LNCaP clone FGC (cell line): ENCODE measurements around the gene TTC16.

ENCODE experiments used
- DNase-seq: peaks from one replicate; pipeline ENCODE4 v3.0.0-alpha.2; 2011; ENCODE audit warnings: low read depth
- H3K4me3 ChIP-seq: 2 replicates; pipeline ENCODE4 v1.5.1; 2011; ENCODE audit warnings: mild to moderate bottlenecking, low read depth, low read length, control low read depth
- TF ChIP-seq, protein P1 (sequence below): IDR thresholded peaks from 2 replicates; pipeline ENCODE4 v1.5.1; 2012; ENCODE audit warnings: mild to moderate bottlenecking; ENCODE audit not compliant: control insufficient read depth, insufficient read depth; ENCODE audit errors: extremely low read depth

TTC16 gene

DNA sequence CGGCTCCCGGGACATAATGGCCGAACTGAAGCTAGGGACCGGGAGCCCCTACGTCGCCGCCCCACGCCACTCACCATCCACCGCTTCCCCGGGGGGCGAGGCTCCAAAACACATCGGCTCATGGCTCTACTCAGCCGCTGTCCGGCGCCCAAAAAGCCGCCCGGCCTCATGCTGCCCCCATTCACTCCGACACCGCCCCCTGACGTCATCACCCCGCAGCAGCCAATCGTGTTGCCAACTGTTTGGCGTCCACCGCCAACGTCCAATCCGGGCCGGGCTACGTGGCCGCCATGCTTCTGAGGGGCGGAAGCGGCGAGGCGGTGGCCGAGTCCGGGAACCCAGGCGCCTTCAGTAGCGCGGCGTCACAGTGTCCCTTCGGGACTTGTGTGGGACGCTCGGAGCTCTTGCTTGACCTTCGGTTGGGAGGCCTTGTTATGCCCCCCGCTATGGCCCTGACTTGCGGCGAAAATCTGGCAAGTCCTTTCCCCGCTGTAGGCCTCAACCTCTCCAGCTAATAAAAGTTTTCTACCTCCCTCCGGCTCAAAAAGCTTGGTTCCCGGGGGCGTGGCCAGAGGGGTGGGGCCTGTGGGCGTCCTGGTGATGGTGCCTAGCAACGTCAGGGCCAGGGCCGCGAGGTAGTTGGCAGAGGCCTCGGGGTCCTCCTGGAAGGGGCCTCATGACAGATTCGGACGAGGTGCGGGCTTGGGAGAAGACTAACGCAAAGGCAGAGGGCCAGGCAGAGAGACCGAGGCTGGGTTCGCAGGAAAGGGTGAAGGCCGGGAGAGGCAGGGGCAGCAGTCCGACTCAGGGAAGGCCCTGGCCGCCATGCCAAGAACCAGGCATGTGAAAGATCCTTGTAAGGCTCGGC is at the start of gene TTC16, which contains the start of gene PTRH1:
TTC16 (plus strand) TSS at position 610 of the 868 bp plus-strand sequence; CDS start at position 677, 67 bp downstream.
PTRH1 (minus strand) TSS at position 194 of the 868 bp plus-strand sequence; CDS start at position 170, 24 bp downstream.
- DNase-seq, result peak; percentile 80

GRCh38 chr9:127667127-127667844 is 48.6 kb upstream of the TTC16 start:
- no peak overlapping the region for H3K4me3 ChIP-seq
- DNase-seq, result peak; percentile 11
- TF ChIP-seq, protein P1, sequence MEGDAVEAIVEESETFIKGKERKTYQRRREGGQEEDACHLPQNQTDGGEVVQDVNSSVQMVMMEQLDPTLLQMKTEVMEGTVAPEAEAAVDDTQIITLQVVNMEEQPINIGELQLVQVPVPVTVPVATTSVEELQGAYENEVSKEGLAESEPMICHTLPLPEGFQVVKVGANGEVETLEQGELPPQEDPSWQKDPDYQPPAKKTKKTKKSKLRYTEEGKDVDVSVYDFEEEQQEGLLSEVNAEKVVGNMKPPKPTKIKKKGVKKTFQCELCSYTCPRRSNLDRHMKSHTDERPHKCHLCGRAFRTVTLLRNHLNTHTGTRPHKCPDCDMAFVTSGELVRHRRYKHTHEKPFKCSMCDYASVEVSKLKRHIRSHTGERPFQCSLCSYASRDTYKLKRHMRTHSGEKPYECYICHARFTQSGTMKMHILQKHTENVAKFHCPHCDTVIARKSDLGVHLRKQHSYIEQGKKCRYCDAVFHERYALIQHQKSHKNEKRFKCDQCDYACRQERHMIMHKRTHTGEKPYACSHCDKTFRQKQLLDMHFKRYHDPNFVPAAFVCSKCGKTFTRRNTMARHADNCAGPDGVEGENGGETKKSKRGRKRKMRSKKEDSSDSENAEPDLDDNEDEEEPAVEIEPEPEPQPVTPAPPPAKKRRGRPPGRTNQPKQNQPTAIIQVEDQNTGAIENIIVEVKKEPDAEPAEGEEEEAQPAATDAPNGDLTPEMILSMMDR, result no peak

More for the DNA sequence above, at the start of gene TTC16, which contains the start of gene PTRH1:
- TF ChIP-seq, protein P1, result no peak
- H3K4me3 ChIP-seq, result peak within 1 kb of the TSS; percentile 97

GRCh38 chr9:127667906-127668305 is 48.0 kb upstream of the TTC16 start:
- TF ChIP-seq, protein P1, result no peak
- DNase-seq, result no peak
- no peak overlapping the region for H3K4me3 ChIP-seq

DNA sequence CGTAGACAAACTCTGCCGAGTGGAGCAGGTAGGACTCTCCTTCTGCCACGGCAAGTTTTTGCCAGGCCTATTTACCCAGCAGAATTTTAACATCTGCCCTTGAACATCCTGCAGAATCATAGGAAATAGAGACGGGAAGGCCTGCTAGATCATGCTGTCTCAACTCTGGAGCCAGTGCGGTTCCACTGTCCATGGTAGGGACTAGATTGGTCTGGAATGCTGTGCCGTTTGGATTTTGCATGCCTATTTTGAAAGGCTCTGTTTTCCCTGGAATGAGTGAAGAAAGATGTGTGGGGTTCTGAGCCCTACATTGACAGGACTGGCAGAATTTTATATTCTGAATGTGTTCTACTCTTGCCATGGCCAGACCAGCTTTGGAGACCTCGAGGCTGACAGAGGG is 42.6 kb upstream of the TTC16 start:
- TF ChIP-seq, protein P1, result no peak
- no peak for DNase-seq
- no peak overlapping the region for H3K4me3 ChIP-seq

DNA sequence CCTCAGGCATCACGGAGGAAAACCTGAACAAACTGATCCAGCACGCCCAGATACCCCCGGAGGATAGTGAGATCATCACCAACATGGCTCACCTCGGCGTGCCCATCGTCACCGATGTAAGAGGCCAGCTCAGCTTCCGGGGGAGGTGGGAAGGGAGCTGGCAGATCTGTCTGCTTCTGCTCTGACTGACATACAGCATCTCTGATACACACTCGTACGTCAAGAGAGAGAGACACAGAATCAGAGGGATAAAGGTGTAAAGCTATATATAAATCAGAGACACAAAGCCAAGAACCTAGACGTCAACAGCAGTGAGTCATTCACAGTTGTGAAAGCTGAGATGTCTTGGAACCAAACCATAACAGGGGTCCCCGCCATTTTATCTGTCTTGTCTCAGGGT is 39.2 kb upstream of the TTC16 start:
- TF ChIP-seq, protein P1, result no peak
- no peak overlapping the region for H3K4me3 ChIP-seq
- DNase-seq, result no peak

DNA sequence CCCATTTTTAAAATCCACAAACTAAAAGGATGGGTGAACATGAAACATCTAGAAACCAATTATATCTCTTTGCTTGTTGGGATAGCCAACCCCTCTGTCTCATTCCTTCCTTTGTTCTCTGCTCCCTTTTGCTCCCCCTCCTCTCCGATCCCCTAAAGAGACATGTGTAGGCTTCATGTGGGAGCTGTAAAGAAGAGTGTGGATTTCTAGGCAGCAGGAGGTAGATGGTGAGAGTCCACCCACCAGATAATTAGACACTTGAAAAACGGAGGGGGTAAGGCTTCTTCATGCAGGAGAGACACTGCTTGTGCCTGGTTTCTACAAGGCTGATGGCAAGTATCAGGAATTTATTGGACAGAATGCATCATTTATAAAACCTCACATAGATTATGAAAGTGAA is 36.4 kb upstream of the TTC16 start:
- TF ChIP-seq, protein P1, result no peak
- no peak for DNase-seq

More for the DNA sequence above, 36.4 kb upstream of the TTC16 start:
- no peak overlapping the region for H3K4me3 ChIP-seq
